Limb (tissue), 2 donors: ENCODE data around the gene FHL2.

Experiments
- DNase-seq, 2 donors: peaks; one replicate each; pipeline ENCODE4 v3.0.0-alpha.2; 2016; ENCODE audit errors: extremely low spot score in 2 of 2

FHL2 gene

DNA sequence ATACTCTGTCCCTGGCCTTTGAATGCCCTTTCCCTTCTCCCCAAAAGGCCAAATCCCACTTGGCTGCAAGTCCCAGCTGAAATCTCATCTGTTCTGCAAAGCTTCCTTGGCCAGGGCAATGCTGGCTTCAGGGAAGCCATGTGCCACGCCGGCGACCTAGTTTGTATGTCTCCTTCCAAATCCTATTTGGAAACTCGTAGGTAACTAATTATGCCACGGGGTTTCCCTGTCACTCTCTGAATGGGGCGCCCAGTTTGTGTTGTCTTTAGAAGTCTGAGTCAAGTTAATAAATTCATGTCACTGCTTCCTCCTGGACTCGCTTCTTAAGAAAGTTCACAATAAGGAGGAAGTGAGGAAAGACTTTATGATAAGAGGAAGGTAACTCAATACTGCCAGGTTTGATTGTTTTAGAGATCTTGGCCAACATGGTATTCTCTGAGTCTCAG is 19.1 kb downstream of the FHL2 start:
- DNase-seq = no peak

DNA sequence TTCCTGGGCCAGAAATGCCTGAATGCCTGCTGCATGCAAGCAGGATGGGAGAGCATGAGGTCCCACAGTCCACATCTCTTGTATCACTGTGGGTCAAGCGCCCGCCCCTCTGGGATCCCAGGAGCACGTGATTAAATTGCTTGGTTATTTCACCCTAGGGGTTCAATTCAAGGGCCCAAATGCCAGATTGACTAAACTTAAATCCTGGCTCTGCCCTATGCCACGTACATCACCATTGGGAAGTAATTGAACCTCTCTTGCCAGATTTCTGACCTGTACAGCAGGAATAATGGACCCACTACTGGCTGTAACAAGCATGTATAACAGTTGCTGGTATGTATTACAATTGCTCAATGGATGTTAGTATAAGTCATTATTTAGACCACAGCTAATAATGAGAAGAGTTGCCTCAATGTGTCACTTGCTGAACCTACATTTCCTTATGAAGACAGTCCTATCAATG is 19.9 kb downstream of the FHL2 start:
- DNase-seq = no peak

DNA sequence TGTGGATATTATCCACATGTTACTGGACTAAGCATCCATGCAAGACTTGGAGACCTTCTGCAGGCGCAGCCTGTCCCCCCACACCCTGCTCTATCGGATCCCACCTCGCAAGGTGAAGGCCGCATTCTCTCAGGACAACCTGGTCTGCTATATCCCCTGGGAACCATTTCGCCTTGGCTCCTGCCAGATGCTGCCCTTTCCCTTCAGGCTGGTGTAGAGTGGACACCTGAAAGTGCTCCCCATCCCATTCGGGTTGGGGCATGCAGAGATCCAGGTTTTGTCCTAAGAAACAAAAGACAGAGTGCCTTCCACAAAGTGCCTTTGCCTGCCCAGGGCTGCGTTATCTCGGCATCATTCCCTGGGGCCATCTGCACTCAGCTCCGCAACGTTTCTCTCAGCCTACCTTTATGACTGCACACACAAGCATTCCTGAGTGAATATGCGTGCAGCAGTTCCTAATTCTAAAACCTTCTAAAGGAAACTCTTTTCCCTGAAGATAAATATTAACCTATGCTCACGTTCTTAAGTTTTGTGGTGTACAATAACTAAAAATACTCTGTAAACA is 20.5 kb downstream of the FHL2 start:
- DNase-seq = no peak

- DNase-seq = no peak
These were observed 21.0 kb downstream of the FHL2 start for GRCh38 chr2:105377871-105378270.

GRCh38 chr2:105376789-105377240 is 22.0 kb downstream of the FHL2 start:
- DNase-seq = no peak

DNA sequence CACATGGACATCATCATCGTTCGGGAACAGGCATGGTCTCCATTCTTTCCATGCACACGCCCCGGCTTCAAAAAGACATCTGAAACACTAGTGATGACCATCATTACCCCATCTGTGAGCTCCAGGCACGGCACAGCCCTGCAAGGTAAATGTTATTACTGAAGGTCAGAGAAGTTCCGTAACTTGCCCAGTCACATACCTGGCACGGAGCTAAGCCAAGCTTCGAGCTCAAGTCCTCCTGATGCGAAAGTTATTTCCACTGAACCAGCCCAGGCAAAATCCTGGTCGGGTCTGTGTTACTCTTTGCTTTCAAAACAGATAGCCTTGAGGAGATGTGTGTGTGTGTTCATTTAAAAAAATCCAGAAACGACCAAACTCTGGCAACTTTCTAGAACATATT is 22.8 kb downstream of the FHL2 start:
- no peak for DNase-seq

GRCh38 chr2:105375001-105375561 is 23.8 kb downstream of the FHL2 start:
- no peak for DNase-seq

DNA sequence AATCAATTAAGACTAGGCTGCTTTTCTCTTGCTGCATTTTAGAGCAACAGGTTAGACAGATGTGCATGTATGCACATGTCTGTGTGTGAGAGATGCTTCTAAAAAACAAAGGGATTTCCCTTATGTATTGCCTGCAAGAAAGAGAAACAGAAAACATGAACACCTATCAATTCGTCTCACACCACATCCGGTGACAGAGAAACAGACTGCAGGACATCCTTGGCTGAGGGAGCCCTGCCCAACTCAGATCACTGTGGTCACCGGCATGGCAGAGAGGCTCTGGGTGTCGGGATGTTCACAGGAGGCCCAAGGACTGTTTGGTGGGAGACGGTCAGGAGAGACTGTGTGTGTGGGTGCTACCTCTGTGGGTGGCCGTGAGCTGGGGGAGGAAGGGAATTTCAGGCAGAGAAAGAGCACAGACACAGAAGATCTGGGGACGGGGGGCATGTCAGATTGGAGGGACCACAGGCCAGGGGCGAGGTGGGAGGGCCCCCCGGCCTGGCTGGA is 24.9 kb downstream of the FHL2 start:
- DNase-seq = no peak

GRCh38 chr2:105373344-105373781 is 25.5 kb downstream of the FHL2 start:
- no peak for DNase-seq

DNA sequence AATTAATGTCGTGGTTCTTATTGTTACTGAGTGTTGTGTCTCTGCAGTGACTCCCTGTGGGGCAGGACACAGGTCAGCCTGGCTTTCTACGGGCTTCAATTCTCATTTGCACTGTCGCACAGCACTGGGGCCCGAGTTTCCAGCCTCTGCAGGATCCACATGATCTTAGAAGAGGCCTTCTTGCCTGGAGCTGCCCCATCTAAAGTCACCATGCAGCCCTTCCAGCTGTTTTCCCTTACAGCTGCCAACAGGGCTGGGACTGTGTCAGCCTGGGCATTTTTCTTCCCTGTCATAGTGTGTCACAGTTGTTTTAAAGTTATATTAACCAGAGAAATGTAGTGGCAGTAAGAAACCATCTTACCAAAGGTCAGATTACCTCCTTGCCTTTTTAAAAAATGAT is 27.0 kb downstream of the FHL2 start:
- no peak for DNase-seq

DNA sequence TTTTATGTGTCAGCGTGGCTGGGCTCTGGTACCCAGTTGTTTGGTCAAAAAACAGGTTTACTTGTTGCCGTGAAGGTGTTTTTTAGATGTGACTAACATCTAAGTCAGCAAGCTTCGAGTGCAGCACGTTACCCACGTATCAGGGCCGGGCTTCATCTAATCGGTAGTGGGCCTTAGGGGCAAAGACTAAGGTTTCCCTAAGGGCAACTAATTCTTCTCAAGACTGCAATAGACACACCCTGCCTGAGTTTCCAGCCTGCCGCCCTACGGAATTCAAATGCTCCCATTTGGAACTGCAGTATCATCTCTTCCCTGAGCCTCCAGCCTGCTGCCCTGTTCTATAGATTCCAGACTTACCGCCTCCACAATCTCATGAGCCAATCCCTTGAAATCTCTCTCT is 27.7 kb downstream of the FHL2 start:
- DNase-seq = no peak

DNA sequence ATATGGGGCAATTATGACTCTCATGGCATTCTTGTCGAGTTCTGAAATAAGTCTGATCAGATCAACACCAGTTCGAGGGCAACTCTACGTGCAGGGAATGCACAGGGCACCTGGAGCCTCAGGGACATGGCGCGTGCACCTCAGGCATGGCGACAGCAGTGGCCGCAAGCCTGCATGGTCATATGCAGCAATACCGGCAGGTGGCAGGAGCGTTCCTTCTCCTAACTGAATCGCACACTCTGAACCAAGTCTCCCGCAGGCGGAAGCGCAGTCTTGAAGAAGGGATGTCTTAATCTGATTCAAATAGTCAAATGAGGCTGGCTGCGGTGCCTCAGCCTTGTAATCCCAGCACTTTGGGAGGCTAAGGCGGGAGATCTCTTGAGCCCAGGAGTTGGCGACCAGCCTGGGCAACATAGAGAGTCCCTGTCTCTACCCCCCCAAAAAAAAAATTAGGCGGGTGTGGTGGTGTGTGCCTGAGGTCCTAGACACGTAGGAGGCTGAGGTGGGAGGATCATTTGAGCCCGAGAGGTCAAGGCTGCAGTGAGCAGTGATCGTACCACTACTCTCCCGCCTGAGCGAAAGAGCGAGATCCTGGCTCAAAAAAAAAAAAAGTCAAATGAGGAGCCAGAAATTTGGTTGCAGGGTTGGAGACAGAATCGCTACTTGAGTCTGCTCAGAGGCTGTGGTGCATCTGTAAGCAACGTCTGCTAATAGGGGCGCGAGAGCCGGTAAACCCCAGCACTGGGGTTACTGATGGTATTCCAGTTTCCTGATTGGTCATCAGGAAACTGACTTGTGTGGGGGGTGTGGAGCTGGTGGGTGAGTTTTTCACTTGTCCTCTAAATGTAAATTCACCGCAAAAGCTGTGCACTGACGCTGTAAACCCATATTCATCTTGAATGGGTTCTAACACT is 28.8 kb downstream of the FHL2 start:
- peak; percentile 87 to 90 for DNase-seq

- no peak for DNase-seq
These were observed 30.0 kb downstream of the FHL2 start for GRCh38 chr2:105368759-105369408.

- DNase-seq = no peak
These were observed 33.6 kb downstream of the FHL2 start for GRCh38 chr2:105365206-105365605.

- no peak for DNase-seq
These were observed 34.3 kb downstream of the FHL2 start for GRCh38 chr2:105364436-105365139.

- peak in 1 of 2 donors; percentile 22 for DNase-seq
These were observed 35.8 kb downstream of the FHL2 start for GRCh38 chr2:105362862-105363591.

GRCh38 chr2:105361102-105361889 is 37.6 kb downstream of the FHL2 start:
- DNase-seq = no peak

GRCh38 chr2:105358593-105358992 is 40.3 kb downstream of the FHL2 start:
- no peak for DNase-seq

DNA sequence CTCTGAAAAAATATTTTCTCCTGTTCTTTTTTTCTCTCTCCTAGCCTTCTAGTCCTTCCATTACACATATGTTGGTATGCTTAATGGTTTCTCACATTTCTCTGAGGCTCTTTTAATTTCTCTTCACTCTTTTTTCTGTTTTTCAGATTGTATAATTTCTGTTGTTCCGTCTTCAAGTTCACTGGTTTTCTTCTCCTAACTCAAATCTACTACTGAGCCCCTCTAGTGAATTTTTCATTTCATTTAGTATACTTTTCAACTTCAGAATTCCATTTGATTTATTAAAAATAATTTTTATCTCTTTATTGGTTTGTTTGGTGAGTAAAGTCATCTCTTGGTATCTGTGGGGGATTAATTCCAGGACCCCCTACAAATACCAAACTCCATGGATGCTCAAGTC is 41.7 kb downstream of the FHL2 start:
- no peak for DNase-seq
